Effector memory CD8-positive, alpha-beta T cell (primary cell): ENCODE results near the gene CCDC171.

Source experiments
- ATAC-seq: fragments of 150-1000 bp; cut with Tn5 transposase; replicated peaks from 2 replicates; pipeline ENCODE4 v1.10.0; 2021; ENCODE audit warnings: mild to moderate bottlenecking, moderate library complexity
- DNase-seq, 3 experiments: peaks; one replicate each; pipeline ENCODE4 v3.0.0; 2021
- H3K27ac Mint-ChIP-seq, 2 donors: one replicate each; pipeline ENCODE4 v1.8.0; 2022; ENCODE audit warnings: mild to moderate bottlenecking in 2 of 2, mixed read lengths in 2 of 2, moderate library complexity in 2 of 2
- H3K27me3 Mint-ChIP-seq, 2 donors: one replicate each; pipeline ENCODE4 v1.8.0; 2022; ENCODE audit warnings: mixed read lengths in 2 of 2
- H3K36me3 Mint-ChIP-seq: one replicate; pipeline ENCODE4 v1.8.0; 2022; ENCODE audit warnings: mild to moderate bottlenecking, moderate library complexity, mixed read lengths; ENCODE audit not compliant: insufficient read depth
- H3K4me1 Mint-ChIP-seq, 2 donors: one replicate each; pipeline ENCODE4 v1.8.0; 2022; ENCODE audit warnings: low read depth in 2 of 2, mixed read lengths in 2 of 2
- H3K4me3 Mint-ChIP-seq, 2 donors: one replicate each; pipeline ENCODE4 v1.8.0; 2022; ENCODE audit warnings: mild to moderate bottlenecking in 2 of 2, mixed read lengths in 2 of 2, moderate library complexity in 2 of 2
- H3K9me3 Mint-ChIP-seq, 2 donors: one replicate each; pipeline ENCODE4 v1.8.0; 2022; ENCODE audit warnings: mixed read lengths in 2 of 2

The CCDC171 gene

DNA sequence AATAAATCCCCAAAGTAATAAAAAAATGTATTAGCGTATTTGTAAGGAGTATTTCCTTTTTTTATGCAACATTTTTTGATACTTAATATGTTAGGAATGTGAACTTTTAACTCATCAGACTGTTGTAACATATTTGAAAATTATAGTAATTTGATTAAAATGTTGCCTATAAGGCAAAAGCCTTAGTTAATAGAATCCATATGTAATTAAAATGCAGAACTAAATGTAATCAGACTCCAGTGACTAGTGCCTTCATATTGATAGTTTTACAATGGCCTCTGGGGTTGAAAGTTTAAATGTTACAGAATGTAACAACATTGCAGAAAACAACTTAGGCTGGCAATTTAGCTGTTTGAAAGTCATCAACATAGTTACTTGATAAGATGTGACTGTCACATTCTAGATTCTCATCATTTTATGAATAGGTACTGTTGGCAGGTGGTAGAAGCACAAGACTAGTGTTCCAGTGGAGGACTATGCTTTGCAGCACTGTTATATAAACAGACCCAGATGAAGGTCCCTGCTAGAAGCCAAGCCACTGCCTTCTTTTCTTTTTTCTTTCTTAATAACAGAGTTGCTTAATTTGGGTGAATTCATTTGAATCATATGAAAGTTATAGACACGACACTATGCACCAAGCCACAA lies 382.9 kb downstream of the CCDC171 start:
- Mint-ChIP-seq H3K4me1 (no peaks in the 10 kb centered on the region), H3K4me3 (no peak overlapping the region), H3K27ac (no peak overlapping the region), H3K36me3 (no peaks in the 10 kb centered on the region), H3K9me3 (peaks cover 1 to 14% of the 10 kb centered on the region in 2 donors), H3K27me3 (no peaks in the 10 kb centered on the region)
- no peak for DNase-seq
- ATAC-seq = no peak

GRCh38 chr9:15936306-15936921 lies 383.6 kb downstream of the CCDC171 start:
- ATAC-seq = no peak
- Mint-ChIP-seq H3K4me3 (no peak overlapping the region), H3K4me1 (no peaks in the 10 kb centered on the region), H3K27ac (no peak overlapping the region), H3K9me3 (peaks cover 0 to 14% of the 10 kb centered on the region in 2 donors), H3K27me3 (no peaks in the 10 kb centered on the region), H3K36me3 (no peaks in the 10 kb centered on the region)
- DNase-seq = no peak

DNA sequence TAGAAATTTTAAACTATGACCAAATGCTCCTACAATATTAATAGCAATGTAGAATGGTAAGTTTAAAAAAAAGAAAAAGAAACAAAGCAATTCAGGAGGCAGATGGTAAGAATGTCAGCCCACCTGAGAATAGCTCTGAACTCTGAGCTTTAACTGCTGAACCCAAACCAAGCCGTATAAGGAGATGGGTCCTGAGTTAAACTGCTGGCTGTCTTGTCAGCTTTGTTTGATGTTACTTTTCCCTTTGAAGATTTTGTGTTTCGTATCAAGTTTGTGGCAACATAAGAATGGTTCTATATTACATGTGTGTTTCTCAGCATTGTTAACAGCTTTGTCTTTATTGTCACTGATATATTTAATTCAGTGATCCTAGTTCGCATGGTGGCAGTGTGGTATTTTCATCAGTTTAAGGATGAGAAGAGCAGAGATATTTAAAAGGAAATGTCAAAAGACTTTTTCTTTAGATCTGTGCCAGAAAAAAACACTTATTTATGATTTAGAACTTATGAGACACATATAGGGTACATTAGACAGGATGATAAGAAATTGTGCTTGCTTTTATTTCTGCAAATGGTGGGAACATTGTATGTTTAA lies 390.1 kb downstream of the CCDC171 start:
- peaks cover 2 to 16% of the 10 kb centered on the region in 2 donors for H3K9me3 Mint-ChIP-seq
- H3K36me3 Mint-ChIP-seq = no peaks in the 10 kb centered on the region
- no peaks in the 10 kb centered on the region for H3K4me1 Mint-ChIP-seq
- ATAC-seq (no peak), DNase-seq (no peak)
- no peak overlapping the region for H3K27ac Mint-ChIP-seq
- H3K27me3 Mint-ChIP-seq = no peaks in the 10 kb centered on the region
- no peak overlapping the region for H3K4me3 Mint-ChIP-seq

DNA sequence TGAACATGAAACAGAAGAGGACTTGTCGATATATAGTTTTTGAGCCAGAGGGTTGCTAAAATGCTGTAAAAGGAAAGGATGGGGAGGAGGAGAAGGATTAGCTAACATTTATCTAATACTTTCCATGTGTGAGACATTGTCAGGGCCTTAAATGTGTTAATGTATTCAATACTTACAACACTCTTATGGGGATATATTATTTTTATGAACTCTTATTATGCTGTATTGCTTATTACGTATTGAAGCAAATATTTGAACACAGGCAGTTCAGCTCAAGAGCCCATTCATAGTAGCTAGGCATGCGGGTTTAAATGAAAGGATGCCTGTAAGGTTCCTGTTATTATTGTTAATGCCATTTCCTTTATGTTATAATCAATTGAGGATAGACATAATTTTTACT lies 391.5 kb downstream of the CCDC171 start:
- Mint-ChIP-seq H3K4me3 (no peak overlapping the region), H3K27me3 (no peaks in the 10 kb centered on the region), H3K27ac (no peak overlapping the region), H3K4me1 (no peaks in the 10 kb centered on the region), H3K36me3 (no peaks in the 10 kb centered on the region), H3K9me3 (peaks cover 3 to 16% of the 10 kb centered on the region in 2 donors)
- no peak for ATAC-seq
- DNase-seq = no peak

DNA sequence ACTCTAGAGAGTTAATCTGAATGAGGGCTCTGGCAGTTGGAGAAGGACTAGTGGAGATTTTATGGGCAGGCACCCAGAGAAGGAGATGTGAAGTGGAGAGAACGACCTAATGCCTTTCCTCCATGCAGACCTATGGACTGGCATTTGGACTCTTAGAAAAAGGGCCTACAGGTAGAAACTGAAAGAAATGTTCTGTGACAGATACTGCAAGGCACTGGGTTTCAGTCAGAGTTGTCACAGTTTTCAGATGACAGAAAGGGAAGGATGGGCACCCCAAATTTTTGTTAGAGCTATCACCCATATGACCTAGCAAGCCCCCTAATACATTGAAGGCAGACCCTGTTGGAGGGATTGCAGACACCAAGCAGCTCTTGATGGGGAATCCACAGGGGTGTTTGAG lies 406.8 kb downstream of the CCDC171 start:
- no peaks in the 10 kb centered on the region for H3K27me3 Mint-ChIP-seq
- peaks cover 3 to 9% of the 10 kb centered on the region in 2 donors for H3K9me3 Mint-ChIP-seq
- no peak overlapping the region for H3K27ac Mint-ChIP-seq
- H3K4me1 Mint-ChIP-seq = no peaks in the 10 kb centered on the region
- no peak overlapping the region for H3K4me3 Mint-ChIP-seq
- H3K36me3 Mint-ChIP-seq = no peaks in the 10 kb centered on the region
- DNase-seq (no peak), ATAC-seq (no peak)

DNA sequence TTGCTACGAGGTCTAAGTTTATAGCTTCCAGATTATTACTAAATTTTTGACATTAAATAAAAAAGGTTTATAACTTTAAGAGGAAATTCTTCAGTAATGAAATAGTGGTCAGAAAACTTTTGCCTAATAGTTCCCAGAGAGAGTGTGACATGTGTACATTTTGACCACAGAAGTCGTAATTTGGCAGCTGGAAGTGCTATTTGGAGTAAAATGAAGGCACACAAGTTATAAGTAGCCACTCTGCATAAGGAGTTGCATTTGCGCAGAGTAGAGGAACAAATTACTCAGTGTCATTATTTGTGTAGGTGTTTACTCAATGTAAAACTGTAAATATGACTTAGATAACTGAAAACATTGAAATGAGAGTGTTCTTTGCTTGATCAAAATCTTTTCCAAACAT lies 408.4 kb downstream of the CCDC171 start:
- no peaks in the 10 kb centered on the region for H3K27me3 Mint-ChIP-seq

GRCh38 chr9:15965246-15965745 lies 412.5 kb downstream of the CCDC171 start:
- Mint-ChIP-seq H3K4me1 (no peaks in the 10 kb centered on the region), H3K36me3 (no peaks in the 10 kb centered on the region), H3K9me3 (no peaks in the 10 kb centered on the region), H3K27me3 (no peaks in the 10 kb centered on the region), H3K4me3 (no peak overlapping the region), H3K27ac (no peak overlapping the region)
- ATAC-seq (no peak), DNase-seq (no peak)

More for the DNA sequence above, 408.4 kb downstream of the CCDC171 start:
- H3K4me3 Mint-ChIP-seq = no peak overlapping the region
- no peaks in the 10 kb centered on the region for H3K4me1 Mint-ChIP-seq
- H3K36me3 Mint-ChIP-seq = no peaks in the 10 kb centered on the region
- ATAC-seq (no peak), DNase-seq (no peak)
- no peak overlapping the region for H3K27ac Mint-ChIP-seq
- H3K9me3 Mint-ChIP-seq = peaks cover 0 to 3% of the 10 kb centered on the region in 2 donors

DNA sequence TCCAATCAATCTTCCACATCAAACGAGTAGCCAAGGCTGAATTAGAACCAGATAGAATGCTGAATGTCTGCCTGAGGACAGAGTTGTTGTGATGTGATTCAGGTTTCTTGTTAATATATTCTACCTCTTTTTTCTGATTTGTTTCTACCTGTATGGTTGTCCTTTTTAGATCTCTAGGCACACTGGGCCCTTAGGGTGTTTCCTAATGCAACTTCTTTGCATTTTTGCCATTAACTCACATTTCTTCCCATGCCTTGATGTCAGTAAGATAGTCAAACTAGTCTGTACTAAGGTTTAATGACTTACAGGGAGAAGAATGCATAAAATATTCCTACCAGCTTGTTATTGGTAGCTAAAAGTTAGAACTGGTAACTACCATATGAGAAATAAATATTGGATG lies 413.6 kb downstream of the CCDC171 start:
- ATAC-seq (no peak), DNase-seq (no peak)
- Mint-ChIP-seq H3K36me3 (no peaks in the 10 kb centered on the region), H3K27ac (no peak overlapping the region), H3K9me3 (no peaks in the 10 kb centered on the region), H3K27me3 (no peaks in the 10 kb centered on the region), H3K4me3 (no peak overlapping the region), H3K4me1 (no peaks in the 10 kb centered on the region)

DNA sequence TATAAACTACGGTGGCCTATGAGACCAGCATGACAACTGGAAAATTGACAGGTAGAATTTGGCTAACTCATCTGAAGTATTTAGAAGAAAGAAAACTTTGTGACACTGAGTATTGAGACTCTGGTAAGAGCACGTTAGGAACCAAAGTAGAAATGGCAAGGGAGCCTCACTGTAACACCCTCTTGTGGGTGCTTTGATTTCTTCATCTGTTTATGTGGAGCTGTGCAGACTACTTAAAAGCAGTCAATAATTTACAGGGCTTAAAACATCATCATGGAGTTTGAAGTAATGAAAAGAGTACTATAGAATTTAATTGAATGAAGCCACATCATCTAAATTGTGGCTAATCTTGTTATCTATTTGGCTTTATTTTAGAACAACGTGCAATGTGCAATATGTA lies 414.2 kb downstream of the CCDC171 start:
- ATAC-seq (no peak), DNase-seq (no peak)
- no peaks in the 10 kb centered on the region for H3K4me1 Mint-ChIP-seq
- H3K27me3 Mint-ChIP-seq = no peaks in the 10 kb centered on the region
- no peak overlapping the region for H3K4me3 Mint-ChIP-seq
- H3K9me3 Mint-ChIP-seq = no peaks in the 10 kb centered on the region
- H3K27ac Mint-ChIP-seq = no peak overlapping the region
- H3K36me3 Mint-ChIP-seq = no peaks in the 10 kb centered on the region

- ATAC-seq = no peak
- Mint-ChIP-seq H3K27ac (no peak overlapping the region), H3K27me3 (no peaks in the 10 kb centered on the region), H3K9me3 (peaks cover 0 to 7% of the 10 kb centered on the region in 2 donors), H3K4me1 (no peaks in the 10 kb centered on the region), H3K4me3 (no peak overlapping the region), H3K36me3 (no peaks in the 10 kb centered on the region)
- no peak for DNase-seq
Observed at GRCh38 chr9:15972760-15973159, 419.9 kb downstream of the CCDC171 start.

- Mint-ChIP-seq H3K36me3 (no peaks in the 10 kb centered on the region), H3K27ac (no peak overlapping the region), H3K9me3 (peaks cover 1 to 15% of the 10 kb centered on the region in 2 donors), H3K4me1 (no peaks in the 10 kb centered on the region), H3K27me3 (no peaks in the 10 kb centered on the region), H3K4me3 (no peak overlapping the region)
- ATAC-seq = no peak
- no peak for DNase-seq
Observed at GRCh38 chr9:15975101-15975778, 422.4 kb downstream of the CCDC171 start.

- DNase-seq = no peak
Observed at GRCh38 chr9:15977438-15977837, 424.6 kb downstream of the CCDC171 start.

GRCh38 chr9:15982182-15982581 lies 429.3 kb downstream of the CCDC171 start:
- H3K27ac Mint-ChIP-seq = no peak overlapping the region
- no peaks in the 10 kb centered on the region for H3K27me3 Mint-ChIP-seq
- peaks cover 3 to 8% of the 10 kb centered on the region in 2 donors for H3K9me3 Mint-ChIP-seq
- H3K36me3 Mint-ChIP-seq = no peaks in the 10 kb centered on the region
- DNase-seq = no peak
- no peak overlapping the region for H3K4me3 Mint-ChIP-seq
- ATAC-seq = no peak
- H3K4me1 Mint-ChIP-seq = no peaks in the 10 kb centered on the region

More at GRCh38 chr9:15977438-15977837, 424.6 kb downstream of the CCDC171 start:
- H3K4me3 Mint-ChIP-seq = no peak overlapping the region
- H3K27me3 Mint-ChIP-seq = no peaks in the 10 kb centered on the region
- no peak overlapping the region for H3K27ac Mint-ChIP-seq
- no peaks in the 10 kb centered on the region for H3K4me1 Mint-ChIP-seq
- H3K9me3 Mint-ChIP-seq = peaks cover 3 to 15% of the 10 kb centered on the region in 2 donors
- no peaks in the 10 kb centered on the region for H3K36me3 Mint-ChIP-seq
- ATAC-seq = no peak
